ENCODE measurements around the gene RAB11A.

RAB11A gene

GRCh38 chr15:65918357-65918920 is 49.1 kb downstream of the RAB11A start:
- DNase-seq = no peak

GRCh38 chr15:65918945-65919344 is 49.7 kb downstream of the RAB11A start:
- DNase-seq = no peak

GRCh38 chr15:65919353-65919752 is 50.1 kb downstream of the RAB11A start:
- no peak for DNase-seq

GRCh38 chr15:65920121-65920520 is 50.8 kb downstream of the RAB11A start:
- DNase-seq = no peak

GRCh38 chr15:65920825-65921309 is 51.6 kb downstream of the RAB11A start:
- no peak for DNase-seq

GRCh38 chr15:65921780-65922179 is 52.5 kb downstream of the RAB11A start:
- DNase-seq = no peak

GRCh38 chr15:65922621-65923020 is 53.3 kb downstream of the RAB11A start:
- DNase-seq = no peak

GRCh38 chr15:65923264-65923663 is 54.0 kb downstream of the RAB11A start:
- no peak for DNase-seq

- no peak for DNase-seq
These were observed 54.7 kb downstream of the RAB11A start for GRCh38 chr15:65924004-65924403.

GRCh38 chr15:65925338-65925737 is 56.0 kb downstream of the RAB11A start:
- DNase-seq = no peak

- no peak for DNase-seq
These were observed 57.2 kb downstream of the RAB11A start for GRCh38 chr15:65926459-65926858.

GRCh38 chr15:65926899-65927298 is 57.6 kb downstream of the RAB11A start:
- DNase-seq = no peak

GRCh38 chr15:65927545-65927944 is 58.3 kb downstream of the RAB11A start:
- DNase-seq = no peak

- DNase-seq = no peak
These were observed 60.3 kb downstream of the RAB11A start for GRCh38 chr15:65929573-65929972.

GRCh38 chr15:65930134-65930533 is 60.8 kb downstream of the RAB11A start:
- no peak for DNase-seq

- DNase-seq = no peak
These were observed 61.9 kb downstream of the RAB11A start for GRCh38 chr15:65931221-65931620.

- DNase-seq = no peak
These were observed 66.1 kb downstream of the RAB11A start for GRCh38 chr15:65935391-65935790.

- DNase-seq = no peak
These were observed 67.0 kb downstream of the RAB11A start for GRCh38 chr15:65936282-65936681.

- DNase-seq = no peak
These were observed 67.8 kb downstream of the RAB11A start for GRCh38 chr15:65937054-65937453.

- no peak for DNase-seq
These were observed 68.2 kb downstream of the RAB11A start for GRCh38 chr15:65937476-65937875.

- no peak for DNase-seq
These were observed 69.3 kb downstream of the RAB11A start for GRCh38 chr15:65938604-65939003.

GRCh38 chr15:65939901-65940617 is 70.8 kb downstream of the RAB11A start:
- DNase-seq = no peak

- DNase-seq = no peak
These were observed 71.3 kb downstream of the RAB11A start for GRCh38 chr15:65940618-65940909.

All from stimulated activated naive CD4-positive, alpha-beta T cell treated with Interleukin-2 at 50 U/mL for 16 hours (primary cell).